Small intestine (tissue), 7 donors: Measurements from ENCODE around the gene SLIT3. TPM values are rescaled to one million over a fixed set of nuclear protein-coding genes. Genes with fewer than 3 reads are reported as not detected.

Experiments used
- DNase-seq, 2 donors: peaks; one replicate each; pipeline versions ENCODE4 v3.0.0 to v3.0.0-alpha.2; 2013
- FAIRE-seq: peaks from 2 replicates; lab custom pipeline; 2012; peaks lifted over from hg19 to GRCh38; lab: Jason Lieb, UNC
- H3K27ac ChIP-seq, 3 donors: one replicate each; pipeline ENCODE4 v1.5.1; 2013; ENCODE audit warnings: low read length in 2 of 3, mild to moderate bottlenecking in 2 of 3, control low read depth in 1 of 3, inconsistent platforms in 1 of 3, low read depth in 1 of 3, moderate library complexity in 1 of 3
- H3K27me3 ChIP-seq, 3 donors: one replicate each; pipeline ENCODE4 v1.6.1; 2013; ENCODE audit warnings: low read length in 3 of 3, inconsistent platforms in 1 of 3; ENCODE audit not compliant: control insufficient read depth in 3 of 3, insufficient read depth in 3 of 3
- H3K36me3 ChIP-seq, 3 donors: one replicate each; pipeline ENCODE4 v1.6.1; 2013; ENCODE audit warnings: low read length in 3 of 3, inconsistent platforms in 1 of 3, low read depth in 1 of 3, mild to moderate bottlenecking in 1 of 3, moderate library complexity in 1 of 3; ENCODE audit not compliant: control insufficient read depth in 3 of 3, insufficient read depth in 2 of 3
- H3K4me1 ChIP-seq, 3 donors: one replicate each; pipeline ENCODE4 v1.6.1; 2013; ENCODE audit warnings: low read length in 2 of 3, inconsistent platforms in 1 of 3, low read depth in 1 of 3, mild to moderate bottlenecking in 1 of 3, moderate library complexity in 1 of 3; ENCODE audit not compliant: control insufficient read depth in 3 of 3, insufficient read depth in 2 of 3
- H3K4me3 ChIP-seq, 3 donors: one replicate each; pipeline ENCODE4 v1.5.1; 2013; ENCODE audit warnings: low read length in 3 of 3, control low read depth in 1 of 3, inconsistent platforms in 1 of 3, low read depth in 1 of 3, mild to moderate bottlenecking in 1 of 3, moderate library complexity in 1 of 3
- H3K9me3 ChIP-seq, 2 donors: one replicate each; pipeline ENCODE4 v1.6.1; 2013; ENCODE audit warnings: low read depth in 1 of 2, low read length in 1 of 2; ENCODE audit not compliant: control insufficient read depth in 2 of 2, insufficient read depth in 1 of 2
- WGBS, 3 donors: extraction: QIAGEN DNeasy Blood & Tissue Kit; methylation state at CpG; one replicate each; pipeline ENCODE4 v1.1.7; 2013; 5-methylcytosine and 5-hydroxymethylcytosine counted together
- polyA plus RNA-seq, 4 donors: library from polyadenylated mRNA; stranded (reverse) in 3 of 4; unstranded in 1 of 4; fragments of 200-250 nt in 3 of 4; fragments of 120-200 nt in 1 of 4; gene quantifications; one replicate each; pipeline versions ENCODE4 v1.2.1 to v1.2.3, GENCODE V29; 2013
- donor health status: healthy with polysubstance abuse.
- donor health status: control.
- donor health status: control.
- donor health status: Bipolar disorder and iron deficiency.
- donor health status: healthy.

SLIT3 gene
- polyA plus RNA-seq, 4 donors = 0.27 to 5.5 (median 5.3) TPM; not detected in 1

DNA sequence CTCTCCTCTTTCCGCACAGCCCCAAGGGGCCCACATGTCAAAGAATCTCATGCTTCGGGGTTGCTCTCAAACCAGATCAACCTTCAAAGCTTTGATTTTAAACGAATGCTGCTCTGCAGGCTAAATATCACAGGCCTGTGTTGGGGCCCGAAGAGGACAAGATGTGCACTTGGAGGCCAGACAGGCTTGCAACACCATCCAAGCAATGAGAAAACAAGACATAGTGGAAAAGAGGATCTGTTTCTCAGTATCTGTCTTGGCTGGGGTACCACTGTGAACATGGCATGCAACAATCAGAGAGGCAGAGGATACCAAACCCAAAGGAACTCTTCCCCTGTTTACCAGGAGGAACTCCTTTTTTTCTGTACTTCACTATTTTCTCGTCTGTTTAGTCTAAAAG, 321.8 kb downstream of the SLIT3 start:
- DNase-seq (no peak), FAIRE-seq (no peak)
- Histone ChIP-seq H3K27me3 (peaks cover 0 to 2% (median 2%) of the 10 kb centered on the region in 3 donors), H3K27ac (no peak overlapping the region), H3K9me3 (no peaks in the 10 kb centered on the region), H3K36me3 (no peaks in the 10 kb centered on the region), H3K4me3 (no peak overlapping the region), H3K4me1 (peaks cover 0 to 4% (median 0%) of the 10 kb centered on the region in 3 donors)
- WGBS, 3 donors = 75 to 78% (median 75%) methylated on average over 5 of the region's 5 CpGs

DNA sequence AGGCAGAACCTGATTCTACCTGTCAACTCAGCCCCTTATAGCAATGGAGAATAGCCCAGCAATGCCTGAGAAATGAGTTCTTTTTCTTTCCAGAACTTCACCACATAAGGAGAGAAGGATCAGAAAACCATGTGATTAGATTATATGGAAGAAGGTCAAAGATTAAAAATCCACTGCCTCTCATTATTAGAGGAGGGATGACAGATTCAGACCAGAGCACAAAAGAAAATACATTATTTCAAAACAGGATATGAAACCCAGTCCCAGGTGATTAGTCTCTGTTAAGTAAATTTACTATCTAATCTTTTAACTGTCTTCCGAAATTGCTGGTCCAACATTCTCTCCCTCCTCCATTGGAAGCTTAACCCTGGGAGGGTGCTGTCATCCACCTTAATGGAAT, 322.4 kb downstream of the SLIT3 start:
- WGBS, 3 donors = 28 to 48% (median 39%) methylated on average over 1 of the region's 1 CpG

DNA sequence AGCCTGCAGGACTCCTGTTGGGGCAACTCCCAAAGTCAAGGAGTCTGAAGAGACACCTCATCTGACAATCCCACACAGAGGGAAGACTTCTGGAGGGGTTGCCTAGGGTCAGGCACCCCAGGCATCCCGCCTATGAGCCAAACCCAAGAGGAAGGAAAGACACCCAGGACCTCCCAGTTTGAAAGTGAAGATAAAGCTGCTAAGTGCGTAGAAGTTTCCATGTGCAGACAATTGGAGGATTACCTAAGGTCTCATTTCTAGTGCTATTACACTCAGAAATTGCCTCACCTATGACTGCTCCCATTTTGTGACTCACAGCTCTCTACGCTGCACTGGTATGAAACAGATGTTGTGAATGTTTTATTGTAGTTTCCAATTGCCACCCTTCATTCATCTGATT, 322.9 kb downstream of the SLIT3 start:
- Histone ChIP-seq H3K9me3 (no peaks in the 10 kb centered on the region), H3K27ac (no peak overlapping the region), H3K27me3 (peaks cover 0 to 2% (median 2%) of the 10 kb centered on the region in 3 donors), H3K4me3 (no peak overlapping the region), H3K4me1 (peaks cover 0 to 4% (median 0%) of the 10 kb centered on the region in 3 donors), H3K36me3 (no peaks in the 10 kb centered on the region)
- no peak for FAIRE-seq
- WGBS, 3 donors = 54 to 80% (median 78%) methylated on average over 3 of the region's 3 CpGs
- no peak for DNase-seq

More for the DNA sequence above, 322.4 kb downstream of the SLIT3 start:
- no peaks in the 10 kb centered on the region for H3K9me3 ChIP-seq
- no peak for DNase-seq
- H3K4me3 ChIP-seq = no peak overlapping the region
- peaks cover 0 to 2% (median 2%) of the 10 kb centered on the region in 3 donors for H3K27me3 ChIP-seq
- no peak for FAIRE-seq
- no peaks in the 10 kb centered on the region for H3K36me3 ChIP-seq
- peaks cover 0 to 4% (median 0%) of the 10 kb centered on the region in 3 donors for H3K4me1 ChIP-seq
- no peak overlapping the region for H3K27ac ChIP-seq

DNA sequence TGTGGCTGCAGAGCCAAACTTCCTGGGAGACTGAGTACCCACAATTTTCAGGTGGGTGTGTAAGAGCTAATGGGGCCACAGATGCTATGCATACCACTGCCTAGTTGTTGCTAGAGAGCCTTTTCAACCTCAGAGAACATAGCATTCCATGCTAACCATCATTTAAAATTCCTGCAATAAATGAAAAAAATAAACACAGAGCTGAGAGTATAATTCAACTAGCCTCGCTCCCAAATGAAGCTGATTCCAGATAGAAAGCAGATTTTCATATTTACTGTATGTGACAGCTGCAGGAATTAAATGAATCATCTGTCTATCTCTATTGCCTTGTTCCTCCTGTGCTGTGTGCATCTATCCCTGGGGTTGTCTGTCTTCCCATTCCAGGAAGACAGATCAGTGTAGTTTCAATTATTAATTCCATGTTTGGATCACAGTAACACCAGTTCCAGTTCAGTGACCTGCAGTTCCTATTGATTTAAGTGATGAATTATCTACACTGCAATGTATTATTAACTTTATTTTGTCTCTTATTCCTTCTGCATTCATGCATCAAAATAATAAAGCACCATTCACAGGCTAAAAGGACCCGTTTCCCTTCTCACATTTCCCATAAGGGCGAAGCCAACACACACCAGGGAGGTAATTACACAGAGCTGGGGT, 324.5 kb downstream of the SLIT3 start:
- H3K27me3 ChIP-seq = peaks cover 0 to 2% (median 2%) of the 10 kb centered on the region in 3 donors
- FAIRE-seq = no peak

DNA sequence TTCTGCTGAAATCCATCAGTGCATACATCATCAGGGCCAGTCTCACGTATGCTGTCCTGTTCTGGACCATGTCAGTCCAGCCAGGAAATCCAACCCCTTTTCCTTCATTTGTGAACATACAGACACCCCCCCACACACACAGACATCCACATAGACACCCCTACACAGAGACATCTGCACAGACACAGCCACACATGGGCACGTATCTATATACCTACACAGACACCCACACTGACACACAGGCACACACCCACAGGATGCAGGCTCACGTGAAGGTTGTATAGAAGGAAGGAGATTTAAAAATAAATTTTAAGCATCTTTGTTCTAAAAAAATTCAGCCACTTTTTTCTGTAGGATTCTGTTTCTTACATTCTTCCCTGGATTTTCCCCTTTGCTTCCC, 325.6 kb downstream of the SLIT3 start:
- Histone ChIP-seq H3K27me3 (peaks cover 0 to 2% (median 2%) of the 10 kb centered on the region in 3 donors), H3K27ac (no peak overlapping the region), H3K9me3 (no peaks in the 10 kb centered on the region), H3K4me1 (peaks cover 0 to 4% (median 0%) of the 10 kb centered on the region in 3 donors), H3K36me3 (no peaks in the 10 kb centered on the region), H3K4me3 (no peak overlapping the region)
- no peak for DNase-seq
- no peak for FAIRE-seq
- 64 to 76% (median 75%) methylated on average over 3 of the region's 3 CpGs for WGBS, 3 donors

More for the DNA sequence above, 324.5 kb downstream of the SLIT3 start:
- H3K9me3 ChIP-seq = no peaks in the 10 kb centered on the region
- no peak for DNase-seq
- peaks cover 0 to 4% (median 0%) of the 10 kb centered on the region in 3 donors for H3K4me1 ChIP-seq
- H3K27ac ChIP-seq = no peak overlapping the region
- H3K36me3 ChIP-seq = no peaks in the 10 kb centered on the region
- WGBS, 3 donors = 70 to 72% (median 72%) methylated on average over 3 of the region's 3 CpGs
- H3K4me3 ChIP-seq = no peak overlapping the region

DNA sequence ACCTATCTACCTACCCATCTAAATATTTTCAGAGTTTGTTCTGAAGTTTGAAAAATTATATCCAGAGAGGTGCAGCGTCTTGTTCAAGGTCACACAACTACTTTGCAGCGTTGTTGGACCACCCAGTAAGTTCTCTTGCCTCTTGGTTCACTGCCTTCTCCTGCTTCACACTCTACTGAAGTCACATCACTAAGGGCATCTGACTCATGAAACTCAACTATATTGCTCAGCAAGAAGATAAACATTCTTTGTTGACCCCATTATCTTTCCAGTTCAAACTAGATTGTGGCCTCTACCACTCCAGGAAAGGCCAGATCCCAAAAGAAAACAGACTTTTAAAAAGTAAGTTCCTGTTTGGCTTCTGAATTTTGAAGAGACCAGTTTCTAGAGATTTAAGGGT, 326.9 kb downstream of the SLIT3 start:
- Histone ChIP-seq H3K27me3 (peaks cover 0 to 2% (median 0%) of the 10 kb centered on the region in 3 donors), H3K4me3 (no peak overlapping the region), H3K9me3 (no peaks in the 10 kb centered on the region), H3K27ac (no peak overlapping the region), H3K4me1 (peaks cover 0 to 4% (median 0%) of the 10 kb centered on the region in 3 donors), H3K36me3 (no peaks in the 10 kb centered on the region)
- WGBS, 3 donors = 57 to 73% (median 68%) methylated on average over 2 of the region's 2 CpGs
- DNase-seq = no peak
- no peak for FAIRE-seq

DNA sequence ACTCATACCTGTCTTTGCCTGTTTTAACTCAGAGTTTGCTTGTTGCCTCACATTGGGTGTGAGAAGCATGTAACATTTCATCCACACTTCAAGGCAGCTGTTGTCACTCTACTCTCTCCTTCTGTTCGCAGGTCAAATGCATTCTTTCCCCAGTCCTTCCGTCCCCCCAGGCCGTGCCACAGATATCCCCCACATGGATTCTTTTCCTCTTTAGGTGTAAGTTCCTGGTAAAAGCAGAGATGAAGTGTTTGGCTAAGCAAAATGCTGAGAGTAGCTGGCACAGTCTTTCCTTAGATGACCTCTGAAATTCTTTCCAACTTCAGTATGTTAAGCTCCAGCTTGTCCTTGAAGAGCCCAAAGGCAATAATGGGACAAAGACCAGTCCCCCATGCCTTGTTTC, 328.2 kb downstream of the SLIT3 start:
- DNase-seq (no peak), FAIRE-seq (no peak)
- Histone ChIP-seq H3K4me3 (no peak overlapping the region), H3K27ac (no peak overlapping the region), H3K4me1 (peaks cover 0 to 4% (median 0%) of the 10 kb centered on the region in 3 donors), H3K27me3 (peaks cover 0 to 2% (median 0%) of the 10 kb centered on the region in 3 donors), H3K36me3 (no peaks in the 10 kb centered on the region), H3K9me3 (no peaks in the 10 kb centered on the region)
- 76 to 88% (median 83%) methylated on average over 3 of the region's 3 CpGs for WGBS, 3 donors

DNA sequence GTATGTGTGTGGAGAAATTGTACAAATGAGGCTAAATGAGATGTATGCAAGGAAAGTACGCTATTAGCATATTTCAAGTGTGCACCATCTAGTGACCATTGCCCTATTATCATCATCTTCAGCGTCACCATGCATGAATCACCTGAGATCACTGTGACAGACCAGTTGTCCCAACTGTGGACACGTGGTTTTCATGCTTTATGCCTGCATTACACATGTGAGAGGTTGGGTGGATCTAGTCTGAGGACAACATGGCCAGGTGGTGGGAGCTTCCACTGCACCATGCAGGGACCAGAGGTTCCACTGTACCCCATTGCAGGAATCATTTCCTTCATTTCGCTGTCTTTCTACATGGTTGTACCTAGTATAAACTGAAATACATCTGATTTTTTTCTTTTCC, 329.8 kb downstream of the SLIT3 start:
- Histone ChIP-seq H3K27ac (no peak overlapping the region), H3K27me3 (no peaks in the 10 kb centered on the region), H3K4me1 (peaks cover 0 to 4% (median 0%) of the 10 kb centered on the region in 3 donors), H3K36me3 (no peaks in the 10 kb centered on the region), H3K9me3 (no peaks in the 10 kb centered on the region), H3K4me3 (no peak overlapping the region)
- DNase-seq (no peak), FAIRE-seq (no peak)
- 58 to 87% (median 63%) methylated on average over 4 of the region's 4 CpGs for WGBS, 3 donors
